ENCODE data around the gene TBC1D22A.

- TF ChIP-seq RAD21 (IDR thresholded peaks at IDR 0.05) (no peak), CTCF (IDR thresholded peaks at IDR 0.05; ENCODE audit: low read depth, low read length, missing input control) (no peak), GABPA (IDR thresholded peaks at IDR 0.05 in 1 of 2, conservative IDR thresholded peaks at IDR 0.05 in 1 of 2) (no peak), SP1 (IDR thresholded peaks at IDR 0.05) (no peak), YY1 (IDR thresholded peaks at IDR 0.05) (no peak), FOXA1 (IDR thresholded peaks at IDR 0.05) (no peak), JUND (IDR thresholded peaks at IDR 0.05) (no peak), MAX (IDR thresholded peaks at IDR 0.05) (no peak)
These were observed 381.8 kb downstream of the TBC1D22A start for GRCh38 chr22:47144076-47144765.
